IPS-NIHi7 (cell line): Measurements from ENCODE around the gene KRTAP10-10.
"Not testable (repeated sequence)": the region's sequence is repeated elsewhere in the genome, so short reads cannot be mapped to it uniquely, and the experiment has no call there.

ENCODE experiments used
- DNase-seq: peaks from one replicate; pipeline ENCODE4 v3.0.0; 2012; ENCODE audit warnings: mixed read lengths; ENCODE audit errors: extremely low spot score

KRTAP10-10 gene

DNA sequence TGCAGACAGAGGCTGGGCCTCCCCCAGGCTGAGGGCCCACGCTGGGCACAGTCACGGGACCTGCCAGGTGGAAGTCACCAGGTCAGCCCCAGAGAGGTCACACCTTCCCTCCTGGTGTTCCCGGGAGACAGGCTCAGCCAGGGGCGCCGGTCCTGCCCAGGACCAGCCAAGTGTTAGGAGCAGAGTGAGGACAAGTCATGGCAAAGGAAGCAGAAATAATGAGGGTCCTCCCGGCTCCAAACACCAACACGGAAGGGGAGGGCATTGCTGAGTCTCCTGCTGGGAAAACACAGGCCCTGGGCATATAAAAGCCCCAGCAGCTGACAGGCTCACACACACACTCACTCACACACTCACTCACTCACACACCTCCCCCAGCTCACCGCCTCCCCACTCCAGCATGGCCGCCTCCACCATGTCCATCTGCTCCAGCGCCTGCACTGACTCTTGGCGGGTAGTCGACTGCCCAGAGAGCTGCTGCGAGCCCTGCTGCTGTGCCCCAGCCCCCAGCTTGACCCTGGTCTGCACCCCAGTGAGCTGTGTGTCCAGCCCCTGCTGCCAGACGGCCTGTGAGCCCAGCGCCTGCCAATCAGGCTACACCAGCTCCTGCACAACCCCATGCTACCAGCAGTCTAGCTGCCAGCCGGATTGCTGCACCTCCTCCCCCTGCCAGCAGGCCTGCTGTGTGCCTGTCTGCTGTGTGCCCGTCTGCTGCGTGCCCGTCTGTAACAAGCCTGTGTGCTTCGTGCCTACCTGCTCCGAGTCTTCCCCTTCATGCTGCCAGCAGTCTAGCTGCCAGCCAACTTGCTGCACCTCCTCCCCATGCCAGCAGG lies at the start of gene KRTAP10-10:
TSS of gene KRTAP10-10 (plus strand) at position 339 of the 833 bp plus-strand sequence. CDS start at position 401, 62 bp downstream.
- no peak for DNase-seq

- no peak for DNase-seq
Observed at GRCh38 chr21:44589094-44589493, 48.1 kb upstream of the KRTAP10-10 start.

DNA sequence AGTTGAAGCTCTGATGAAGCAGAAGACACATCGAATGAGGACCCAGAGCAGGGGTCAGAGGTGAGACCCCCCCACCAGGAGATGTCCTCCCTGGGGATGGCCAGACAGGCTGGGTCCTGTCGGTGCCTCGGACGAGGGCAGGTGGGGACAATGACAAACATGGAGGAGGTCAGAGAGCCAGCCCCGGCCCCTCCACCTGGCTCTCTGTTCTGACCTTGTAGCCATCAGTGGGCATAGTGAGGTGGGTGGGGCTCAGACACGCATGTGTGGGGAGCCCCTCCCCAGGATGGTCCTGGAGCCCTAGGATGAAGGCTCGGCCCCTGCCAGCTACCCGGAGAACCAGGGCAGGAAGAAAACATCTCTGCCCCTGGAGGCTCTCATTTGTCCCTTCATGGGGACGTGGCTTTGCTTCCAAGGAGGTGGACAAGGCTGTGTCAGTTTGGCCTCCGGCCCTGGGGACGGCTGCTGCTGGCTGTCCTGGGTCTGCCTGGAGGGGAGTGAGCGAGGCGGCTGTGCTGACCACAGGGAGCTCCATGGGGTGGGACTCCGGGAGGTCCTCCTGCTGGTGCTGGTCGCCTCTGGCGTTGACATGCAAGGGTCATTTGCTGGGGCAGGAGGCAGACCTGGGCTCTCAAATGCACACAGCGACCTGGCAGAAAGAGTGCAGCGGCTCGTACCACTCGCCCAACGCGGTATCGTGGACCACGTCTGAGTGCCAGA lies 47.4 kb upstream of the KRTAP10-10 start:
- DNase-seq, result no peak

DNA sequence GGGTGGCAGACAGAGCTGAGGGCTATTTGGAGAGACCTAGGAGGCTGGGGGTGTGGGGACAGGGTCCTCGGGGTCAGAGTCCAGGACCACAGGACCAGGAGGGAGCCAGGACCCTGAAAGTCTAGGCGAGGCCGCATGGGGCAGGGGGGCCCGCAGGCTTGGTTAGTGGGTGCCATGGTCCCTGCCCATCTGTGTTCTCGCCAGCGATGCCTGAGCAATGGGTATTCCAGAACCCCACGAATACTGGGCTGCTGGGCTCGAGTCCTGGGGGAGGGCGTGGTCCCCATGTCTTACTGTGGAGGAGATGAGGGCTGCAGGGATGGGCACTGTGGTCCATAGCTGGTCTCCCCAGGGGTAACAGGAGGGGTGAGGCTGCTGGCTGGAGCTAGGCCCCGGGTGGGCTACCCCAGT lies 46.8 kb upstream of the KRTAP10-10 start:
- no peak for DNase-seq

DNA sequence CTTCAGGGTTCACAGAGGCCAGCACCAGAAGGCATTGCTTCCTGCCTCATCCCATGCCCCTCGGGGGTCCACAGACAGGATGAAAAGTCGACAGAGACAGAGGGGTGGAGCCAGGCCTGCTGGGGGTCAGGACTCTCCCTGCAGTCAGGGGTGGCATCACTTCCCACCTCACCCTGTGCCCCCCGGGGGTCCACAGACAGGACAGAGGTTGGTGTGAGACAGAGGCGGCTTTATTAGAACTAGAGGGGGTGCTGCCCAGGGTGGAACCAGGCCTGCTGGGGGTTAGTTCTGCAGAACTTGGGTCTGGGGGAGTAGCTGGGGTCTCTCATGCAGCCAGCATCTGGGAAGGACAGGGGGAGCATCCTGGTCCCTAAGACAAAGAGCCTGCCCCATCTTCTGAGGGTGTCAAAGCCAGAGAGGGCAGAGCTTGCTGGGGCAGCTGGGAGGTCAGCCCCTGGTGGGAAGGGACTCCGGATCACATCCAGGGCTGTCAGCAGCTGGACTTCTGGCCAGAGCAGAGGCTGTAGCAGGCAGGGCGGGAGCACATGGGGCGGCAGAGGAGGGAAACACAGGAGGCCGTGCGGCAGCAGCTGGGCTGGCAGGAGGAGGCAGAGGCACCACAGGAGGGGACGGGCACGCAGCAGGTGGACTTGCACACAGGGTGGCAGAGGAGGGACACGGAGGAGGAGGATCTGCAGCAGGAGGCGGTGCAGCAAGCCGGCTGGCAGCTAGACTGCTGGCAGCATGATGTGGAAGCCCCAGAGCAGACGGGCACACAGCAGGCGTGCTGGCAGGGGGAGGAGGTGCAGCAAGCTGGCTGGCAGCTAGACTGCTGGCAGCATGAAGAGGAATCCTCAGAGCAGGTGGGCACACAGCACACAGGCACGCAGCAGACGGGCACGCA lies 46.0 kb upstream of the KRTAP10-10 start:
- DNase-seq, result not testable (repeated sequence)

DNA sequence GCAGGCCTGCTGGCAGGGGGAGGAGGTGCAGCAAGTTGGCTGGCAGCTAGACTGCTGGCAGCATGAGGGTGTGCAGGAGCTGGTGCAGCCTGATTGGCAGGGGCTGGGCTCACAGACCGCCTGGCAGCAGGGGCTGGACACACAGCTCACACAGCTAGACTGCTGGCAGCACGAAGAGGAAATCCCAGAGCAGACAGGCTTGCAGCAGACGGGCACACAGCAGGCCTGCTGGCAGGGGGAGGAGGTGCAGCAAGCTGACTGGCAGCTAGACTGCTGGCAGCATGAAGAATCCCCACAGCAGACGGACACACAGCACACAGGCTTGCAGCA lies 45.4 kb upstream of the KRTAP10-10 start:
- not testable (repeated sequence) for DNase-seq

DNA sequence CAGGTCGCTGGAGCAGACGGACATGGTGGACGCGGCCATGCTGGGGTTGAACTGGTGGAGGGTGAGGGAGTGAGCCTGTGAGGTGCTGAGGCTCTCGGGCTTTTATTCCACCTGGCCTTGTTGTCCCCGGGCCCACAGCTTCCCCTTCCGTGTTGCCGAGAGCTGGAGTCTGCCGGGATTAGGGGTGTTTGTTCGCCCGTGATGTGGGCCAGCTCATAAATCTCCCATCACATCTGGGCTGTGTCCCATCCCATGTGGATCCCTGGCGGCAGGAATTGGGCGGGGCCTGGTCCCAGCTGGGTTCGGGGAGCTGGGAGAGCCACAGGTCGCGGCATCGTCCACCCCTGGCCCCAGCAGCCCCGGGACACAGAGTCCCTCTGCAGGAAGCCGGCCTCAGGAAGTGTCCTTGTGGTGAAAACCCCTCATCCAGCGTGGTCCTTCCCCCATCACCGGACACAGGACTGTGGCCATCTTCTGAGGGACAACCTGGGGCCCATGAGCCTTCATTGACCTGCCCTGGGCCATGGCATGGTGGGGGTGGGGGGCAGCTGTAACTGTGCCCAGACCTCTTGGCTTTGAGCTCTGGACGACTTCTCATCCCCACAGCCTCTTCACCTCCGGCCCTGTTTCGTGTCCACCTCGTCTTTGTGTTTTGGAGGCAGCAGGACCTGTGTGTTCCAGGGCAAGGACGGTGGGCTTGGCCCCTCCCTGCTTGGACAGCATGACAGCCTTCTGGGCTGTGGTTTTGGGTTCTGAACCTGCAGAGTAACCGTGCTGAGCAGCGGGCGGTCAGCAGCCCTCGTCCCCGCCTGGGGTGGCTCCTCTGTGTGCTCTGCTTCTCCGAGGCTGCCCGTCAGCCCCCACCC lies 44.5 kb upstream of the KRTAP10-10 start, which contains the start of gene KRTAP10-6:
TSS of gene KRTAP10-6 (minus strand) at position 60 of the 866 bp plus-strand sequence. CDS start at position 39, 21 bp downstream.
- DNase-seq, result no peak

GRCh38 chr21:44593598-44594405 lies 43.4 kb upstream of the KRTAP10-10 start:
- no peak for DNase-seq

- no peak for DNase-seq
Observed at GRCh38 chr21:44594406-44594916, 42.7 kb upstream of the KRTAP10-10 start.

DNA sequence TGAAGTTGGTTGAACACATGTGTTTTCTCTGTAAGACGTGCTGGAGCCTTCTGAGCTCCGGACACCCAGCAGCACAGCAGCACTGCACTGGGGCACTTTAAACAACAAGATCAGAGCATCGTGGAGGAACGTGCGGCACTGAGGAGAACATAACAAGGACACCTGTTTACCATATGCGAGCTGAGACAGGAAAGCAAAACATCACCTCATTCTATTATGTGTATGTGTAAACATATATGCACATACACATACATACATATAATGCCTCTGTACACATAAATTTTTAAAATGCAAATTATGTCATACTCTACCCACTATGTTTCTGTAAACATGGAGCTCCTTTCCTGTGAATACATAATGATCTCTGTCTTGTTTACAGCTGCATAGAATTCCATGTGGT lies 41.6 kb upstream of the KRTAP10-10 start:
- no peak for DNase-seq

- DNase-seq, result no peak
Observed at GRCh38 chr21:44596068-44596725, 41.0 kb upstream of the KRTAP10-10 start.

GRCh38 chr21:44598061-44598460 lies 39.1 kb upstream of the KRTAP10-10 start:
- no peak for DNase-seq

DNA sequence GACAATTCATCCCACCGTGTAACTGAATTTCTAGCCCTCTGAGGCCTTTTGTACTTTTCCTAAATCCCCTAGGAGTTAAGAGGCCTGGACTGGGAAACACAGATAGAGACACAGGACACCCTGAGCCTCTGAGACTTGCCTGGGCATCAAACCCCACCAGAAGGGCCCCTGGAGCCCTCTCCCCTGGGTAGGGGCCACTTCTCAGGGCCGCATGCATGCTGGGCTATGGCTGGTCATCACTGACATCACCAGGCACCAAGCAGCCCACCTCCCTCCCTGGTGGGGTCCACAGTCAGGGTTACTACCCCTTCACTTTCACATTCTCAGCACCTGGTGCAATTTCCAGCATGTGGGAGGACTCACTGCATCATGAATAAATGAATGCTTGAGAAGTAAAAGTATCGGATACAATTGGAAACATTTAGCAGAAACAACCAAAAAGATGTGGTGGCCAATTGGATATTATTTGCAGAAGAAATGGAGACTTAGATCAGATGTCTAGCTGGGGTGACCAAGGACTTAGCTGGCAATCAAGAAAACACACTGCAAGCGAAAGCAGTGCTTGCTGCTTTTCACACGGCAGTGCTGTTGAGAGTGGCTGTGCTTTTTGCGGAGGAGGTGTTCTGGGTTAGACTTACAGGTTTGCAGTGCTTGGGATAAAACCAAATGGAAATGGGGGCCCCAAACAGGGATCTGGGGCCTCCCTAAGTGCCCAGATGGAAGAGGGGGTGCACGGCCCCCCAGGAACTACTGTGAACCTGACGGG lies 37.7 kb upstream of the KRTAP10-10 start:
- DNase-seq, result no peak

- not testable (repeated sequence) for DNase-seq
Observed at GRCh38 chr21:44600118-44600978, 36.8 kb upstream of the KRTAP10-10 start, which contains the start of gene KRTAP10-7. TSS of gene KRTAP10-7 (plus strand) at chr21:44600597. CDS start at chr21:44600622, 25 bp downstream.

GRCh38 chr21:44601091-44601490 lies 36.1 kb upstream of the KRTAP10-10 start:
- not testable (repeated sequence) for DNase-seq

- no peak for DNase-seq
Observed at GRCh38 chr21:44601596-44602462, 35.3 kb upstream of the KRTAP10-10 start.
